ENCODE data around the gene PLTP.

DNA sequence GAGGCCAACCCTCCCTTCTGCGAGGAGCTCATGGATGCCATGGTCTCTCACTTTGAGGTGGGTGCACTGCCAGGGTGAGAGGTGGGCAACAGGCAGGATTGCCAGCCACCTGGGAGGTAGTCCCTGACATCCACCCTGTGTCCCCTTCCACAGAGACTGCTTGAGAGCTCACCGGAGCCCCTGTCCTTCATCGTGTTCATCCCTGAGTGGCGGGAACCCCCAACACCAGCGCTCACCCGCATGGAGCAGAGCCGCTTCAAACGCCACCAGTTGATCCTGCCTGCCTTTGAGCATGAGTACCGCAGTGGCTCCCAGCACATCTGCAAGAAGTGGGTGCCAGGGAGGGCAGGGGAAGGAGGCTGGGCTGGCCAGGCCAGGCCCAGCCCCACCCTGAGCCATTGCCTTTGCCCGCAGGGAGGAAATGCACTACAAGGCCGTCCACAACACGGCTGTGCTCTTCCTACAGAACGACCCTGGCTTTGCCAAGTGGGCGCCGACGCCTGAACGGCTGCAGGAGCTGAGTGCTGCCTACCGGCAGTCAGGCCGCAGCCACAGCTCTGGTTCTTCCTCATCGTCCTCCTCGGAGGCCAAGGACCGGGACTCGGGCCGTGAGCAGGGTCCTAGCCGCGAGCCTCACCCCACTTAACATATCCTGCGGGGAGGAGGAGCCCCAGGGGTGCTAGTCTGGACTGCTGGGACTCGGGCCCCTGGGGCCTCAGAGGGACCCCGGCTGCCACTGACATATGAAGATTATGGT, 35.3 kb upstream of the PLTP start:
- TF ChIP-seq, protein P1, sequence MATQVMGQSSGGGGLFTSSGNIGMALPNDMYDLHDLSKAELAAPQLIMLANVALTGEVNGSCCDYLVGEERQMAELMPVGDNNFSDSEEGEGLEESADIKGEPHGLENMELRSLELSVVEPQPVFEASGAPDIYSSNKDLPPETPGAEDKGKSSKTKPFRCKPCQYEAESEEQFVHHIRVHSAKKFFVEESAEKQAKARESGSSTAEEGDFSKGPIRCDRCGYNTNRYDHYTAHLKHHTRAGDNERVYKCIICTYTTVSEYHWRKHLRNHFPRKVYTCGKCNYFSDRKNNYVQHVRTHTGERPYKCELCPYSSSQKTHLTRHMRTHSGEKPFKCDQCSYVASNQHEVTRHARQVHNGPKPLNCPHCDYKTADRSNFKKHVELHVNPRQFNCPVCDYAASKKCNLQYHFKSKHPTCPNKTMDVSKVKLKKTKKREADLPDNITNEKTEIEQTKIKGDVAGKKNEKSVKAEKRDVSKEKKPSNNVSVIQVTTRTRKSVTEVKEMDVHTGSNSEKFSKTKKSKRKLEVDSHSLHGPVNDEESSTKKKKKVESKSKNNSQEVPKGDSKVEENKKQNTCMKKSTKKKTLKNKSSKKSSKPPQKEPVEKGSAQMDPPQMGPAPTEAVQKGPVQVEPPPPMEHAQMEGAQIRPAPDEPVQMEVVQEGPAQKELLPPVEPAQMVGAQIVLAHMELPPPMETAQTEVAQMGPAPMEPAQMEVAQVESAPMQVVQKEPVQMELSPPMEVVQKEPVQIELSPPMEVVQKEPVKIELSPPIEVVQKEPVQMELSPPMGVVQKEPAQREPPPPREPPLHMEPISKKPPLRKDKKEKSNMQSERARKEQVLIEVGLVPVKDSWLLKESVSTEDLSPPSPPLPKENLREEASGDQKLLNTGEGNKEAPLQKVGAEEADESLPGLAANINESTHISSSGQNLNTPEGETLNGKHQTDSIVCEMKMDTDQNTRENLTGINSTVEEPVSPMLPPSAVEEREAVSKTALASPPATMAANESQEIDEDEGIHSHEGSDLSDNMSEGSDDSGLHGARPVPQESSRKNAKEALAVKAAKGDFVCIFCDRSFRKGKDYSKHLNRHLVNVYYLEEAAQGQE (IDR thresholded peaks at IDR 0.05; ENCODE audit: low read depth), result no peak
- no peak for TF ChIP-seq RAD21 (IDR thresholded peaks at IDR 0.05; ENCODE audit: low read depth)
- no peak for TF ChIP-seq CTCF (IDR thresholded peaks at IDR 0.05 in 2 of 3, conservative IDR thresholded peaks at IDR 0.05 in 1 of 3; ENCODE audit: borderline replicate concordance in 1 of 3, insufficient read depth in 1 of 3, low read depth in 2 of 3, low read length in 2 of 3)
- TF ChIP-seq POLR2A (IDR thresholded peaks at IDR 0.05; ENCODE audit: borderline replicate concordance, extremely low read depth, insufficient read depth, insufficient read length), result no peak
- TF ChIP-seq POLR2AphosphoS5 (IDR thresholded peaks at IDR 0.05; ENCODE audit: low read depth, low read length), result no peak
- no peak for TF ChIP-seq TCF7L2 (IDR thresholded peaks at IDR 0.05; ENCODE audit: borderline replicate concordance, extremely low read depth, insufficient read depth, insufficient read length)
- TF ChIP-seq, protein P2, sequence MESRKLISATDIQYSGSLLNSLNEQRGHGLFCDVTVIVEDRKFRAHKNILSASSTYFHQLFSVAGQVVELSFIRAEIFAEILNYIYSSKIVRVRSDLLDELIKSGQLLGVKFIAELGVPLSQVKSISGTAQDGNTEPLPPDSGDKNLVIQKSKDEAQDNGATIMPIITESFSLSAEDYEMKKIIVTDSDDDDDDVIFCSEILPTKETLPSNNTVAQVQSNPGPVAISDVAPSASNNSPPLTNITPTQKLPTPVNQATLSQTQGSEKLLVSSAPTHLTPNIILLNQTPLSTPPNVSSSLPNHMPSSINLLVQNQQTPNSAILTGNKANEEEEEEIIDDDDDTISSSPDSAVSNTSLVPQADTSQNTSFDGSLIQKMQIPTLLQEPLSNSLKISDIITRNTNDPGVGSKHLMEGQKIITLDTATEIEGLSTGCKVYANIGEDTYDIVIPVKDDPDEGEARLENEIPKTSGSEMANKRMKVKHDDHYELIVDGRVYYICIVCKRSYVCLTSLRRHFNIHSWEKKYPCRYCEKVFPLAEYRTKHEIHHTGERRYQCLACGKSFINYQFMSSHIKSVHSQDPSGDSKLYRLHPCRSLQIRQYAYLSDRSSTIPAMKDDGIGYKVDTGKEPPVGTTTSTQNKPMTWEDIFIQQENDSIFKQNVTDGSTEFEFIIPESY (IDR thresholded peaks at IDR 0.05; ENCODE audit: extremely low read depth, insufficient replicate concordance, low read length), result no peak
- TF ChIP-seq SP1 (IDR thresholded peaks at IDR 0.05; ENCODE audit: low read depth), result no peak

Measured in HCT116 (cell line).